Ovary (tissue), 9 donors: ENCODE results near the gene LRP10. TPM values are rescaled to one million over a fixed set of nuclear protein-coding genes. Genes with fewer than 3 reads are reported as not detected.

Source experiments
- polyA plus RNA-seq, 2 donors: library from polyadenylated mRNA; stranded (reverse); fragments of 200-250 nt in 1 of 2; fragments of 350-450 nt in 1 of 2; fragmentation: Illumina TruSeq in 1 of 2; extraction: RNeasy Lipid Tissue Mini Kit (QIAGEN cat#74804) in 1 of 2; gene quantifications; one replicate each; pipeline ENCODE4 v1.2.3, GENCODE V29; 2013 to 2014
- small RNA-seq: library from RNA; depleted of rRNA; stranded (forward); fragments of <200 nt; gene quantifications from one replicate; pipeline ENCODE3, GENCODE V24; 2016
- total RNA-seq, 7 donors: library from RNA; depleted of rRNA in 2 of 7; stranded (reverse); fragments of >200 nt in 2 of 7; fragmentation: NEBNext Ultra II Directional in 3 of 7; extraction: Animal tissue kit (Norgen Biotek cat#: 25700) in 3 of 7; gene quantifications; one replicate each; pipeline versions ENCODE4 v1.1.0 to v1.2.4, GENCODE V29; 2016 to 2023
- donor health status: DM: no; HTN: no; CAD: no; lungs with moderate emphysema.
- donor health status: DM: no; HTN: no; CAD: no.
- donor health status: Bipolar disorder and iron deficiency.
- donor health status: DM: yes; HTN: yes; CAD: no.
- donor health status: DM: no; HTN: no; CAD: no.
- donor health status: DM: yes; HTN: yes; CAD: no.

Gene LRP10
- total and polyA plus RNA-seq, 9 donors = 32.4 to 122 (median 94.0) TPM

Small RNA genes within 50 kb of the gene (small RNA-seq; reads per million reads assigned to genes)
- gene RF00019 = not detected

Other genes starting within 250 kb of the LRP10 start
- gene OR6J1, start 227.4 kb upstream of the LRP10 start, total RNA-seq = under 1 TPM in 1 of 7 donors, not detected in 6; 0.05 TPM
- not detected for gene OR6J1, start 227.4 kb upstream of the LRP10 start, polyA plus RNA-seq
- gene OXA1L, start 105.1 kb upstream of the LRP10 start, total RNA-seq = 10 to 100 TPM; 52.7 to 99.3 (median 83.8) TPM
- gene OXA1L, start 105.1 kb upstream of the LRP10 start, polyA plus RNA-seq = 100 to 1,000 TPM in 1 of 2 donors, 10 to 100 TPM in 1; 96.9 to 199 TPM
- gene SLC7A7, start 56.3 kb upstream of the LRP10 start, total RNA-seq = 10 to 100 TPM in 1 of 7 donors, 1 to 10 TPM in 5, under 1 TPM in 1; 0.91 to 25.0 (median 5.1) TPM
- 10 to 100 TPM in 1 of 2 donors, 1 to 10 TPM in 1; 3.2 to 23.2 TPM for gene SLC7A7, start 56.3 kb upstream of the LRP10 start, polyA plus RNA-seq
- 10 to 100 TPM; 29.0 to 78.3 (median 54.1) TPM for gene MRPL52, start 41.9 kb upstream of the LRP10 start, total RNA-seq
- 10 to 100 TPM; 32.9 to 45.3 TPM for gene MRPL52, start 41.9 kb upstream of the LRP10 start, polyA plus RNA-seq
- gene MMP14, start 35.2 kb upstream of the LRP10 start, total RNA-seq = 100 to 1,000 TPM in 4 of 7 donors, 10 to 100 TPM in 3; 70.0 to 267 (median 174) TPM
- gene MMP14, start 35.2 kb upstream of the LRP10 start, polyA plus RNA-seq = 100 to 1,000 TPM in 1 of 2 donors, 10 to 100 TPM in 1; 90.2 to 156 TPM
- gene REM2, start 11.5 kb downstream of the LRP10 start, total RNA-seq = 1 to 10 TPM in 1 of 7 donors, under 1 TPM in 6; 0.12 to 1.1 (median 0.66) TPM
- under 1 TPM; 0.40 to 0.74 TPM for gene REM2, start 11.5 kb downstream of the LRP10 start, polyA plus RNA-seq
- gene RBM23, start 47.4 kb downstream of the LRP10 start, total RNA-seq = 100 to 1,000 TPM in 5 of 7 donors, 10 to 100 TPM in 2; 90.9 to 244 (median 129) TPM
- gene RBM23, start 47.4 kb downstream of the LRP10 start, polyA plus RNA-seq = 100 to 1,000 TPM in 1 of 2 donors, 10 to 100 TPM in 1; 57.0 to 104 TPM
- gene PRMT5, start 57.6 kb downstream of the LRP10 start, total RNA-seq = 10 to 100 TPM; 37.6 to 92.3 (median 65.4) TPM
- gene PRMT5, start 57.6 kb downstream of the LRP10 start, polyA plus RNA-seq = 100 to 1,000 TPM in 1 of 2 donors, 10 to 100 TPM in 1; 40.2 to 109 TPM
- 100 to 1,000 TPM in 1 of 7 donors, 10 to 100 TPM in 6; 31.6 to 111 (median 41.6) TPM for gene HAUS4, start 85.3 kb downstream of the LRP10 start, total RNA-seq
- gene HAUS4, start 85.3 kb downstream of the LRP10 start, polyA plus RNA-seq = 10 to 100 TPM; 55.6 to 58.4 TPM
- gene AJUBA, start 110.8 kb downstream of the LRP10 start, total RNA-seq = 10 to 100 TPM; 13.7 to 34.5 (median 19.1) TPM
- 10 to 100 TPM; 11.2 to 21.1 TPM for gene AJUBA, start 110.8 kb downstream of the LRP10 start, polyA plus RNA-seq
- gene C14orf93, start 138.4 kb downstream of the LRP10 start, total RNA-seq = 10 to 100 TPM in 4 of 7 donors, 1 to 10 TPM in 3; 7.2 to 11.8 (median 10.2) TPM
- 10 to 100 TPM; 12.1 to 12.7 TPM for gene C14orf93, start 138.4 kb downstream of the LRP10 start, polyA plus RNA-seq
- 100 to 1,000 TPM in 1 of 7 donors, 10 to 100 TPM in 6; 65.3 to 144 (median 77.4) TPM for gene PSMB5, start 163.2 kb downstream of the LRP10 start, total RNA-seq
- 100 to 1,000 TPM in 1 of 2 donors, 10 to 100 TPM in 1; 79.9 to 112 TPM for gene PSMB5, start 163.2 kb downstream of the LRP10 start, polyA plus RNA-seq
- gene PSMB11, start 170.5 kb downstream of the LRP10 start, total RNA-seq = not detected
- not detected for gene PSMB11, start 170.5 kb downstream of the LRP10 start, polyA plus RNA-seq
- gene CDH24, start 185.8 kb downstream of the LRP10 start, total RNA-seq = 1 to 10 TPM; 1.0 to 6.6 (median 2.3) TPM
- 1 to 10 TPM; 2.1 to 5.5 TPM for gene CDH24, start 185.8 kb downstream of the LRP10 start, polyA plus RNA-seq
- 100 to 1,000 TPM in 5 of 7 donors, 10 to 100 TPM in 2; 83.3 to 162 (median 135) TPM for gene ACIN1, start 223.4 kb downstream of the LRP10 start, total RNA-seq
- 100 to 1,000 TPM in 1 of 2 donors, 10 to 100 TPM in 1; 95.4 to 165 TPM for gene ACIN1, start 223.4 kb downstream of the LRP10 start, polyA plus RNA-seq
- 10 to 100 TPM; 13.8 to 47.2 (median 41.5) TPM for gene C14orf119, start 223.8 kb downstream of the LRP10 start, total RNA-seq
- 10 to 100 TPM; 31.4 to 55.6 TPM for gene C14orf119, start 223.8 kb downstream of the LRP10 start, polyA plus RNA-seq
- gene CIROP, start 233.2 kb downstream of the LRP10 start, total RNA-seq = not detected
- not detected for gene CIROP, start 233.2 kb downstream of the LRP10 start, polyA plus RNA-seq
- gene CEBPE, start 247.5 kb downstream of the LRP10 start, total RNA-seq = not detected
- gene CEBPE, start 247.5 kb downstream of the LRP10 start, polyA plus RNA-seq = under 1 TPM in 1 of 2 donors, not detected in 1; 0.04 TPM